ENCODE data around the gene PROCA1. TPM values are rescaled to one million over a fixed set of nuclear protein-coding genes. Genes with fewer than 3 reads are reported as not detected.

Gene PROCA1, protein sequence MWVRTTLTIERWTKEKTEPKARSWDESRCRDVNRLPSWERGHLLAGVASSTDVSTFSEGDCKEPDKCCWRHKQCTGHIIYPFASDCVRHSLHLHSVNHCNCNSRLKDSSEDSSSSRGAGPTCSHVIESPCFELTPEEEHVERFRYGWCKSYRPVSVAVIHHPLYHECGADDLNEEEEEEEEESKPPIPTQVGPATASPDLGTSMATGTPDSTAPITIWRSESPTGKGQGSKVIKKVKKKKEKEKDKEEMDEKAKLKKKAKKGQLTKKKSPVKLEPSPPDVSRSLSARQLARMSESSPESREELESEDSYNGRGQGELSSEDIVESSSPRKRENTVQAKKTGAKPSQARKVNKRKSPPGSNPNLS
- total RNA-seq (2014; rRNA removed; shearing (Covaris generic); ENCODE audit: low replicate concordance), result 4.2 and 7.4 TPM in 2 replicates

DNA sequence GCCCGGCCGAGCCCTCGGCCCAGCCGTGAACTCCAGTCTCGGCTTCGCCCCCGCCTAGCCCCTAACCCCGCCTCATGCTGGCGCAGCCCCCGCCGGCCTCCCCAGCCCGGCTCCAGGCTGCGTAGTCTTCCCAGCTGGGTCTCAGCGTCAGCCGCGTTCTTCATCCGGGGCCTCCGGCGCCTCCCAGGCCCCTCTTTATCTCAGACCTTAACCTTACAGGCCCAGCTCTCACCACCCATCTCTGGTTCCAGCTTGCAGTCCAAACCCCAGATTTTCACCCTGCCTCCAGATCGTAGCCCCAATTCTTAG, at the start of gene PROCA1:
Gene PROCA1 (minus strand): TSS at position 166 of the 309 bp plus-strand sequence. CDS start 228 bp downstream, outside the sequence.
- in situ Hi-C loops (cut with HindIII; ENCODE audit: low pct_unique_long_range_greater_than_20kb, low sequenced_read_pairs), result no loop called here
- no peak for DNase-seq (ENCODE audit: low read depth)

DNA sequence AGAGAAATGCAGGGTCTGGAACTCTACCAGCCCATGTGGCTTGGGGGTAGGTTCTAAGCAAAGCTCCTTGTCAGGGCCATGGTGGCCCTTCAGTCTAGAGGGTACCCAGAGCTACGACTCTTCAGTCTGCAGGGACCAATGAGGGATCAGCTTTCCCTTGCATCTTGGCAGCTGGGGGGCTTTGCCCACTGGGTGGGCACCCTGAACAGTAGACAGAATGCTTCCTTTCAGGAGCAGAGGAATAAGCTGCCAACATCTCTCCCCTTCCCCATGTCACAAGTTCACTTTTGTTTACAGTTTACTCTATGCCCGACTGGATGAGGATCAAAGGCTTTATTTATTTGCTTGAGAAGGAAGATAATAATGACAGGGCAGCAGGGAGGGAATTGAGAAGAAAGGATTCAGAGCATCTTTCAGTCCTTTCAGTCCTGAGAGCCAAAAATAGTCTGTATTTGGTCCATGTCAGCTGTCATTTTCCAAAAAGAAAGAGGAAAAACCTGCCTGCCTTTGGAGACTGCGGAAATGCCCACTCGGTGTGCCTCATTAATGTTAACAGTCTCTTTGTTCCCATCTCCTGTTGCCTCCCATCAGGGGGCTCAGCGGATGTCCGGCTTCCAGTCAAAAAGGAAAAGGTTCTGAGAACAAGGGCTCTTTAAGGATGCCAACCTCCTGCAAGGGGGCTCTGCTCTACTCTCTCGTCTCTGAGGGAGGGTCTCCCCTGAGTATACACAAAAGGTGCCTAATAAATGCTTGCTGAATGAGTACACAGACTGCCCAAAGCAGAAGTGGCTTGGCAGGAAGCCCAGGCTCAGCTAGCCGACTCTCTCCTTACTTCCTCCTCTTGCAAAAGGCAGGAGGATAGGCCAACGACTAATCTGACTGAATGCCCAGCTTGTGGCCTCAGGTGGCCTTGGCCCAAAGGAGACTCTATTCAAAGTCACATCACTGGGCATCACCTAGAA, 49.2 kb upstream of the PROCA1 start:
- DNase-seq (ENCODE audit: low read depth), result no peak
- in situ Hi-C loops (cut with HindIII; ENCODE audit: low pct_unique_long_range_greater_than_20kb, low sequenced_read_pairs), result loop anchor here (10.0 kb wide), 1 partner anchor 54 kb away; no protein-coding TSS in a partner anchor

DNA sequence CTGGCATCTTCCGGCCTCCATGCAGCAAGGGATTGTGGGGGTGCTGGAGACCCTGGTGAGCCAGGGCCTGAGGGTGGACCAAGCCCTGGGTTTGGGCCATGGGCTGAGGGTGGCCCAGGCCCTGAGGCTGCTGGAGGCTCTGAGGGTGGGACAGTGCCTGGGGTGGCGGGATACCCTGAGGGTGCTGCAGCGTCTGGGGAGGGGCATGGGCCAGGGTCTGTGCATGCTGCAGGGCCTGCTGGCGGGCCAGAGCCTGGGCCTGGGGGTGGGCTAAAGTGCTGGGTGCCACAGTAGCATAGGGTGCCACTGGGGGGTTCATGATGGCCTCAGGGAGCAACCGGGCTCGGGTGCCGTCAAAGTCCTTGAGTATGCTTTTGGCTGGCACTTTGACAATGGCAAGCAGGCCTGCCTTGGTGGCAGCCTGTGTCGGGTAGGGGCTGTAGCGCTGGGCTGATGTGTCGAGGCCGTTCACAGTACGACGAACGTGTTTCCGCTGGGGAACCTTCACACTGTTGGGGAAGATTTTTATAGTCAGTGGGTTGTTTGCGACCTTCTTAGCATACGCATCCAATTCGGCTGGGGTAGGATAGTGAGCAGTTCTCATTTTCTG, 47.7 kb upstream of the PROCA1 start:
- no peak for DNase-seq (ENCODE audit: low read depth)
- in situ Hi-C loops (cut with HindIII; ENCODE audit: low pct_unique_long_range_greater_than_20kb, low sequenced_read_pairs), result no loop called here

DNA sequence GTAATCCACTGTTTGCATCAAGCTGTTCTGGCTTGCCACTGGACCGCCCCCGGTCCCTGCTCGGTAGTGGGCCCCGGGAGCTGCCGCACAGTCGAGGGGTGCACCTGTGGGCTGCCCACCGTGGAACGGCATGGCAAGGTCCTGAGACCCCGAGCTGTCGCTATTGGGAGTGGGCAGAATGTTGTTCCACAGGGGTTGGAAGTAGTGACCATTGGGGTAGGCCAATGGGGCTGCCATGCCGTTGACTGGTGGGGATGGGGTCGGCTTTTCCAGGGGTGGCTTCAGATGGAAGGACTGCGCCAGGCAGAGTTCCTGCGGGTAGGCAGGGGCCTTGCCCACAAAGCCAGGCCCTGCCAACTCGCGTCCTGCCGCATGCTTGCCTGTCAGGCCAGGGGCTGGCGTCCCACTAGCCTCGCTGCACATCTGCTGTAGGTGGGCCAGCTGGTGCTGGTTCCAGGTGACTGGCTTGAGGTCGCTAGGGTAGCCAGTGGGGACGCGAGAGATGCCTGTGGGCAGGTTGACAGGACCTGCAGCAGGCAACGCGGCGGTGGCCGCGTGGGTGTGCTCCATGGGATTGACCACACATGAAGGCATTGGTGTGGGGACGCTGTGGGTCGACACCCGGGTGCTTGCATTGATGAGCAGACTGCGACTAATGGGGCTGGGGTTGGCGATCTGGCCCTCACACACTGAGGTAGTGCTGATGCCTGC, 46.9 kb upstream of the PROCA1 start:
- no peak for DNase-seq (ENCODE audit: low read depth)
- in situ Hi-C loops (cut with HindIII; ENCODE audit: low pct_unique_long_range_greater_than_20kb, low sequenced_read_pairs), result no loop called here

DNA sequence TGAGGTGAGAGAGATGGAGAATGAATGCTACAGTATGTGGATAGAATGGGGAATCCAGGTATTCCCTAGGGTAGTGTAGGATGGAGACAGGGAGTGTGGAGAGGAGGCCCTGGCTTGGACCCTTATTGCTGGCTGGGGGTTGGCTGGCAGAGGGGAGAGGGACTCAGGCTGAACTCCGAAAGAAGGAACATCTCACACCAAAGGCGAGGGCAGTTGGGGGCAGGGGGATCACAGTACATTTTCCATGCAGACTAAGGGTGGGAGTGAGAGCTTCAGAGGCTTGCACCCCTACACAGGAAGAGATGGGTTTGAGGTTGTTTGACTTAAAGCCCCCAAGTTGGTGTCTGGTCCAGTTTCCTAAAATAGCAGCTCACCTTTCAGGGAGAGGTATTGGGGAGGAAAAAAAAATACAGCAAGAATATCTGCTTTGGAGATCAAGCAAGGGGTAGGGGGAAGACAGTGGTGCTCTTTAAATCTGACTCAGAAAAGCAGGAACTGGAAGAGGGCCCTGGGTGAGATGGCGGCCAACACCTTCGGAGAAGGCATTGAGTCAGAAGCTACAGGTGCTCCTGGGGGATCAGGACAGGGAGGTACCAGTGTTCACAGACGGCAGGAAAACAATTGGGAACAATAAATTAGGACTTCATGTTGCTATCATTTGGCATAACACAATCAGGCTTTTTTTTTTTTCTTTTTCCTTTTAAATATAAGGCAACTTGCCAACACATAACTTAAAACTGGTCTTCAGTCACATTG, 44.5 kb upstream of the PROCA1 start:
- no peak for DNase-seq (ENCODE audit: low read depth)
- in situ Hi-C loops (cut with HindIII; ENCODE audit: low pct_unique_long_range_greater_than_20kb, low sequenced_read_pairs), result no loop called here

DNA sequence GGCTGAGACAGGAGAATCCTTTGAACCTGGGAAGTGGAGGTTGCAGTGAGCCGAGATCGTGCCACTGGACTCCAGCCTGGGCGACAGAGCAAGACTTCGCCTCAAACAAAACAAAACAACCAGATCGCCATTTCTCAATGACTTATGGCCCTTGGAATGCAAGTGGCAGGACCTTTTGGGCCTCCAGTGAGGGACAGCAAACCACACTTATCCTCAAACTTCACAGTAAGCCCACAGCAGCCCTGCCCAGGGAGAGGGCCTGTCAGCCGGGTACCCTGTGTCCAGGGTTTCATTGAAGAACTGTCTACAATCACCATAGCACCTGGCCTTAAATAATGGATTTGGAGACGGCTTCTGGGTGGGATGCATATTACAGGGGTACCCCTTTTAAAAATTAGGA, 43.8 kb upstream of the PROCA1 start:
- DNase-seq (ENCODE audit: low read depth), result no peak
- in situ Hi-C loops (cut with HindIII; ENCODE audit: low pct_unique_long_range_greater_than_20kb, low sequenced_read_pairs), result no loop called here

DNA sequence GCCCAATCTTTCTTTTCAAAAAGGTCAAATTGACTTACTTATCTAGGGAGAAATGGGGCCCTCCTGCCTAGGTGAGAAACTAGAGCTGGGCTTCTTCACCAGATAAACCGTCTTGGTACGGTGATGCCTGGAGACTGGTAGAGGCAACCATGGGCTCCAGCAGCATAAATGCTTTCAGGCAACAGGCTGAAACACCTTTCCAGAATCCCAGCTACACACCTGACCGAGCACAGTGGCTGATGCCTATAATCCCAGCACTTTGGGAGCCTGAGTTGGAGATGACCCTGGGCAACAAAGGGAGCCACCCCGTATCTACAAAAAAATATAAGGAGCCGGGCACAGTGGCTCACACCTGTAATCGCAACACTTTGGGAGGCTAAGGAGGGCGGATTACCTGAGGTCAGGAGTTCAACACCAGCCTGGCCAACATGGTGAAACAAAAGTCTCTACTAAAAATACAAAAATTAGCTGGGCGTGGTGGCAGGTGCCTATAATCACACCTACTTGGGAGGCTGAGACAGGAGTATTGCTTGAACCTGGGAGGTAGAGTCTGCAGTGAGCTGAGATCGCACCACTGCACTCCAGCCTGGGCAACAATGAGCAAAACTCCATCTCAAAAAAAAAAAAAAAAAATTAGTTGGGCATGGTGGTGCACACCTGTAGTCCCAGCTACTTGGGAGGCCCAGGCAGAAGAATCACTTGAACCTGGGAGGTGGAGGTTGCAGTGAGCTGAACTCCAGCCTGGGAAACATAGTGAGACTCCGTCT, 40.1 kb upstream of the PROCA1 start:
- in situ Hi-C loops (cut with HindIII; ENCODE audit: low pct_unique_long_range_greater_than_20kb, low sequenced_read_pairs), result no loop called here

DNA sequence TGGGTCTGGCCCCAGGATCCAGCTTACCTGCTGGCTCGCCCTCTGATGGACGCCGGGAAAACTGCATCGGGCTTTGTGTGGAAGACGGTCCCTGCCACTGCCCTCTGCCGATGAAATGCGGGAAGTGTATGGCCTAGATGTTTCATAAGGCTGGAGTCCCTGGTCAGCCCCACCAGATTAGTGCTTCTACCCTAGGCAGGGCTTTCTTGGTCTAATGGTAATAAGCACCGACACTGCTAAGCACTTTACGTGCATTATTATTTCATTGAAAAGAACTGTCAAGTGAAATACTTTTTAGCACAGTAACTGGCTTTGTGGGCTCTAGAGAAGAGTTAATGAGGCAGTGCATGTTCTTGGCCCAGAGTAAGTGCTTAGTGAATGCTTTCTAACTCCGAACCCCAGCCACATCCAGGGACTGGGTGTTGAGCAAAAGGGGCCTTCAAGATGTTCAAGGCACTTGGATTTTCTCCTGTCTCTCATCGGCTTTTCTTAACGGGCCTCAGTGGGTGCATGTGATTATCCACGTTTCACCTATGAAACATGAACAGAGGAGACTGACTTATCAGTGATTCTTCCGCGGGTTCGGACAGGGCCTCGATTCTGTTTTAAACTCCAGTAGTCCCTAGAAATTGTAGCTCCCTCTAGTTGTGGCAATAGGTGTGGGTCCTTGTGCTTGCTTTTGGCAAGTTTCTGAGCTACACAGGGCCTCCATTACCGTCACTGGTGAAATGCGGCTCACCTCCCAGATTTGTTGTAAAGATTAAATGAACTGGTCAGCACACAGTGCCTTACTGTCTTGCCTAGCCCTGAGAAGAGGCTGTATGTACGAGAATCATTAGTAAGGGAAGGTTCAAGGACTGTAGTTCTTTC, 38.7 kb upstream of the PROCA1 start:
- DNase-seq (ENCODE audit: low read depth), result peak; percentile 82
- in situ Hi-C loops (cut with HindIII; ENCODE audit: low pct_unique_long_range_greater_than_20kb, low sequenced_read_pairs), result no loop called here

More for the DNA sequence above, 40.1 kb upstream of the PROCA1 start:
- DNase-seq (ENCODE audit: low read depth), result no peak

DNA sequence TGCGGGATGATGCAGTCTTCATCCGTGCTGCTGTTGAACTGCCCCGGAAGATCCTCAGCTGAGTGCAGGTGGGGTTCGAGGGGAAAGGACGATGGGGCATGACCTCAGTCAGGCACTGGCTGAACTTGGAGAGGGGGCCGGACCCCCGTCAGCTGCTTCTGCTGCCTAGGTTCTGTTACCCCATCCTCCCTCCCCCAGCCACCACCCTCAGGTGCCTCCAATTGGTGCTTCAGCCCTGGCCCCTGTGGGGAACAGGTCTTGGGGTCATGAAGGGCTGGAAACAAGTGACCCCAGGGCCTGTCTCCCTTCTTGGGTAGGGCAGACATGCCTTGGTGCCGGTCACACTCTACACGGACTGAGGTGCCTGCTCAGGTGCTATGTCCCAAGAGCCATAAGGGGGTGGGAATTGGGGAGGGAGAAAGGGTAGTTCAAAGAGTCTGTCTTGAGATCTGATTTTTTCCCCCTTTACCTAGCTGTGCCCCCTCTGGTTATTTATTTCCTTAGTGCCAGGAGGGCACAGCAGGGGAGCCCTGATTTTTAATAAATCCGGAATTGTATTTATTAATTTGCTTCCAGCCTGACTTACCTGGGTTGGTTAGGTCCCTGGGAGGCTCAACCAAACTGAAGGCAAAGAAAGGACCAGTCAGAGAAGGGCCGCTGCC, 38.0 kb upstream of the PROCA1 start:
- in situ Hi-C loops (cut with HindIII; ENCODE audit: low pct_unique_long_range_greater_than_20kb, low sequenced_read_pairs), result no loop called here
- DNase-seq (ENCODE audit: low read depth), result no peak

DNA sequence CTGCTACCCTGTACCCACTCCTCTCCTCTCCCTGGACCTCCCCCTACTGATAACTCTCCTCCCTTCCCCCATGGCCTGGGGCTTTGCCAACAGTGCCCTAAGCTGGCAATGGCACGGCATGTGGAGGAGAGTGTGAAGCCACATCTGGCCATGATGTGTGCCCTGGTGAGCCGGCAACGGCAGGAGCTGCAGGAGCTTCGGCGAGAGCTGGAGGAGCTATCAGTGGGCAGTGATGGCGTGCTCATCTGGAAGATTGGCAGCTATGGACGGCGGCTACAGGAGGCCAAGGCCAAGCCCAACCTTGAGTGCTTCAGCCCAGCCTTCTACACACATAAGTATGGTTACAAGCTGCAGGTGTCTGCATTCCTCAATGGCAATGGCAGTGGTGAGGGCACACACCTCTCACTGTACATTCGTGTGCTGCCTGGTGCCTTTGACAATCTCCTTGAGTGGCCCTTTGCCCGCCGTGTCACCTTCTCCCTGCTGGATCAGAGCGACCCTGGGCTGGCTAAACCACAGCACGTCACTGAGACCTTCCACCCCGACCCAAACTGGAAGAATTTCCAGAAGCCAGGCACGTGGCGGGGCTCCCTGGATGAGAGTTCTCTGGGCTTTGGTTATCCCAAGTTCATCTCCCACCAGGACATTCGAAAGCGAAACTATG, 37.3 kb upstream of the PROCA1 start:
- no peak for DNase-seq (ENCODE audit: low read depth)
- in situ Hi-C loops (cut with HindIII; ENCODE audit: low pct_unique_long_range_greater_than_20kb, low sequenced_read_pairs), result no loop called here

DNA sequence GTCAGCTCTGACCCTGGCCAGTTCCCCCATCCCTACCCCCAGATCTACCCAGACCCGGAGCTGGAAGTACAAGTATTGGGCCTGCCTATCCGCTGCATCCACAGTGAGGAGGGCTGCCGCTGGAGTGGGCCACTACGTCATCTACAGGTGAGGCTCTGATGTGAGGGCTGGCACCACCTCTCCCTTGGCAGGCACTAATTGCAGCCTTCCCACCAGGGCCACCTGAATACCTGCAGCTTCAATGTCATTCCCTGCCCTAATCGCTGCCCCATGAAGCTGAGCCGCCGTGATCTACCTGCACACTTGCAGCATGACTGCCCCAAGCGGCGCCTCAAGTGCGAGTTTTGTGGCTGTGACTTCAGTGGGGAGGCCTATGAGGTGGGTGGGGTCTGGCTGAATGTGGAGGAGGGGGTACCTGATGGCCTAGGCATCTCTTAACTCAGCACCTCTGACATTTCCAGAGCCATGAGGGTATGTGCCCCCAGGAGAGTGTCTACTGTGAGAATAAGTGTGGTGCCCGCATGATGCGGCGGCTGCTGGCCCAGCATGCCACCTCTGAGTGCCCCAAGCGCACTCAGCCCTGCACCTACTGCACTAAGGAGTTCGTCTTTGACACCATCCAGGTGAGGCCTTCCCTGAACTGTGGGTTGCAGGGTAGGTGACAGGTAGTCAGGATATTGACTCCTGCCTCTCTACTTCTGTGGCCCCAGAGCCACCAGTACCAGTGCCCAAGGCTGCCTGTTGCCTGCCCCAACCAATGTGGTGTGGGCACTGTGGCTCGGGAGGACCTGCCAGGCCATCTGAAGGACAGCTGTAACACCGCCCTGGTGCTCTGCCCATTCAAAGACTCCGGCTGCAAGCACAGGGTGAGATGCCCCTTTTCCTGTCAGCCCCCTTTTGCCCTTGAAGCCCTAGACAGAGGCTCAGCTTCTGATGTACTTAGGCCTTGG, 36.4 kb upstream of the PROCA1 start:
- in situ Hi-C loops (cut with HindIII; ENCODE audit: low pct_unique_long_range_greater_than_20kb, low sequenced_read_pairs), result no loop called here
- no peak for DNase-seq (ENCODE audit: low read depth)

DNA sequence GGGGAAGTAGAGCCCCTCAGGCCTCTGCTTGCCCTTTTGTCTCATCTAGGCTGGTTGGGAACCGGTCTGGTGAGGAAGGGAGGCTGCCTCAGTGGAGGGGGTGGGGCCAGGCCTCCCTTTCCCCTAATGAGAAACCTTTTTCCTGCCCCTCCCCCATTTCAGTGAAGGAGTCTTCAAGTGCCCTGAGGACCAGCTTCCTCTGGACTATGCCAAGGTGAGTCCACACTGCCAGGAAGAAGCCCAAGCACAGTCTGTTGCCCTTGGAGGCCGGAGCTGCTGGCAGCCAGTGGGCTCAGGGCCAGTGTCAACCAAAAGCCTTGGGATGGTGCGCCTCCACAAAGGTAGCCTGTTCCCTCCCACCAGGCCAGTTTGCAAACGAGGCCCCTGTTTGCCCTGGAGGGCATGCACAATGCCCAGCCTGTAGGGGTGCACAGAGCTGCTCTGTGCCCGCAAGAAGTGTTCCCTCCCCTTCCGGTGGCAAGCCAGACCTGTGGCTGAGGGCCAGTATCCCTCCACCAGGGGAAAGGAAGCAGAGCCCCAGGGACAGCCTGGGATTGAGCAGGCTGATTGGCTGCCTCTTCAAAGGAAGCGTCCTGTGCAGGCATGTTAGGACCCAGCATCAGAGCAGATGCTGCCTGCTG, 35.5 kb upstream of the PROCA1 start:
- in situ Hi-C loops (cut with HindIII; ENCODE audit: low pct_unique_long_range_greater_than_20kb, low sequenced_read_pairs), result no loop called here
- DNase-seq (ENCODE audit: low read depth), result no peak

DNA sequence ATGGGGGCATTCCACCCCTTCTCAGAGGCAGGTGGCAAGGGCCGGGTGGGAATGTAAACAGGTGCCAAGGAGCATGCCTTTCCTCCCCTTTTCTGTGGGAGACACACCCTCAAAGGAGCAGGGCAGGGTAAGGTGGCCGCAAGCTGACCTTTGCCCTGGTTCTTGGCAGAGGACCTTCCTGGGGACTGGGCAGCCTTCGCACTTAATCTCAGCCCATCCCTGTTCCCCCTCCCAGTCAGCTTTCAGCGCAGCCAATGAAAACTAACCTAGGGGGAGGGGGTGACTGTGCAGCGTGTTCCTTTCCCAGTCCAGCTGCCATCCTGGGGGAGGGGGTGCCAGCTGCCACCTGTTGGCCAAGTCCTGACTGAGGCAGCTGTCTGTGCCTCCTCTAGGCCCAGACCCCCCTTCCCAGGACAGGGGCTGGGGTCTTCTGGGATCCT, 34.9 kb upstream of the PROCA1 start:
- in situ Hi-C loops (cut with HindIII; ENCODE audit: low pct_unique_long_range_greater_than_20kb, low sequenced_read_pairs), result no loop called here
- peak; percentile 93 for DNase-seq (ENCODE audit: low read depth)

All from Caki2 (cell line).